SU-DHL-6 (cell line): ENCODE data around the gene MAML1.

Experiments
- H2AFZ ChIP-seq: fragments of 200-600 bp; sonication (generic); 2 replicates; pipeline ENCODE4 v1.6.1; 2014; ENCODE audit warnings: low read depth, mild to moderate bottlenecking, moderate library complexity, mixed read lengths, antibody characterized with exemption, low read length; ENCODE audit not compliant: severe bottlenecking
- H3F3A ChIP-seq: fragments of 200-600 bp; shearing (Covaris generic); 2 replicates; pipeline ENCODE4 v1.6.0; 2016; ENCODE audit warnings: antibody characterized with exemption, mild to moderate bottlenecking; ENCODE audit not compliant: insufficient read depth
- H3K27ac ChIP-seq: fragments of 200-600 bp; sonication (generic); 2 replicates; pipeline ENCODE4 v1.5.1; 2016; ENCODE audit warnings: low read depth, mild to moderate bottlenecking, low read length, moderate library complexity, mixed read lengths
- H3K27me3 ChIP-seq: fragments of 200-600 bp; sonication (generic), shearing (Covaris generic); 2 replicates; pipeline ENCODE4 v1.6.0; 2014; ENCODE audit warnings: mild to moderate bottlenecking, low read length
- H3K36me3 ChIP-seq: fragments of 200-600 bp; sonication (generic); 2 replicates; pipeline ENCODE4 v1.6.1; 2014; ENCODE audit warnings: mild to moderate bottlenecking, low read length, mixed read lengths
- H3K4me2 ChIP-seq: fragments of 300-600, 200-600 bp; shearing (Covaris generic), sonication (generic); 2 replicates; pipeline ENCODE4 v1.6.0; 2014; ENCODE audit warnings: low read length, low read depth, mild to moderate bottlenecking; ENCODE audit not compliant: poor library complexity, severe bottlenecking
- H3K4me3 ChIP-seq: fragments of 200-600 bp; sonication (generic); 2 replicates; pipeline ENCODE4 v1.5.1; 2014; ENCODE audit warnings: antibody characterized with exemption, low read length, mild to moderate bottlenecking, mixed read lengths; ENCODE audit not compliant: insufficient read depth, poor library complexity, severe bottlenecking
- H3K79me2 ChIP-seq: fragments of 200-600 bp; sonication (generic); 2 replicates; pipeline ENCODE4 v1.6.1; 2014; ENCODE audit warnings: mild to moderate bottlenecking, low read length, moderate library complexity; ENCODE audit not compliant: insufficient read depth
- H3K9ac ChIP-seq: fragments of 200-600 bp; sonication (generic); 2 replicates; pipeline ENCODE4 v1.7.0; 2014; ENCODE audit warnings: mild to moderate bottlenecking, low read length
- H3K9me2 ChIP-seq: fragments of 200-600 bp; sonication (generic); replicated peaks from 2 replicates; pipeline ENCODE4 v1.6.1; 2014; ENCODE audit warnings: low read length; ENCODE audit not compliant: insufficient read depth
- H3K9me3 ChIP-seq: fragments of 200-600 bp; sonication (generic); 2 replicates; pipeline ENCODE4 v1.6.1; 2014; ENCODE audit warnings: low read length, mixed read lengths; ENCODE audit not compliant: insufficient read depth
- H4K20me1 ChIP-seq: fragments of 200-600 bp; sonication (generic); 2 replicates; pipeline ENCODE4 v1.6.1; 2014; ENCODE audit warnings: low read depth, mild to moderate bottlenecking, antibody characterized with exemption, low read length, moderate library complexity, mixed read lengths
- EZH2phosphoT487 ChIP-seq: fragments of 200-600 bp; sonication (generic), shearing (Covaris generic); conservative IDR thresholded peaks from 2 replicates; pipeline ENCODE4 v1.6.1; 2018; ENCODE audit warnings: mild to moderate bottlenecking, antibody characterized with exemption, low read length, moderate library complexity, mixed read lengths
- TF ChIP-seq, protein P1 (sequence below): fragments of 200-600 bp; sonication (generic); IDR thresholded peaks from one replicate; pipeline ENCODE4 v1.5.1; 2017; ENCODE audit warnings: antibody characterized with exemption, mild to moderate bottlenecking, low read length, moderate library complexity; ENCODE audit not compliant: insufficient read depth, poor library complexity, severe bottlenecking

MAML1 gene

GRCh38 chr5:179812135-179812825 lies 79.7 kb downstream of the MAML1 start:
- no peak for TF ChIP-seq EZH2phosphoT487
- TF ChIP-seq, protein P1, sequence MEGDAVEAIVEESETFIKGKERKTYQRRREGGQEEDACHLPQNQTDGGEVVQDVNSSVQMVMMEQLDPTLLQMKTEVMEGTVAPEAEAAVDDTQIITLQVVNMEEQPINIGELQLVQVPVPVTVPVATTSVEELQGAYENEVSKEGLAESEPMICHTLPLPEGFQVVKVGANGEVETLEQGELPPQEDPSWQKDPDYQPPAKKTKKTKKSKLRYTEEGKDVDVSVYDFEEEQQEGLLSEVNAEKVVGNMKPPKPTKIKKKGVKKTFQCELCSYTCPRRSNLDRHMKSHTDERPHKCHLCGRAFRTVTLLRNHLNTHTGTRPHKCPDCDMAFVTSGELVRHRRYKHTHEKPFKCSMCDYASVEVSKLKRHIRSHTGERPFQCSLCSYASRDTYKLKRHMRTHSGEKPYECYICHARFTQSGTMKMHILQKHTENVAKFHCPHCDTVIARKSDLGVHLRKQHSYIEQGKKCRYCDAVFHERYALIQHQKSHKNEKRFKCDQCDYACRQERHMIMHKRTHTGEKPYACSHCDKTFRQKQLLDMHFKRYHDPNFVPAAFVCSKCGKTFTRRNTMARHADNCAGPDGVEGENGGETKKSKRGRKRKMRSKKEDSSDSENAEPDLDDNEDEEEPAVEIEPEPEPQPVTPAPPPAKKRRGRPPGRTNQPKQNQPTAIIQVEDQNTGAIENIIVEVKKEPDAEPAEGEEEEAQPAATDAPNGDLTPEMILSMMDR, result no peak
- H3K4me3 ChIP-seq, result no peak overlapping the region
- no peaks in the 10 kb centered on the region for H3K36me3 ChIP-seq
- no peaks in the 10 kb centered on the region for H3K27me3 ChIP-seq
- no peaks in the 10 kb centered on the region for H4K20me1 ChIP-seq
- H3K9me2 ChIP-seq, result no peaks in the 10 kb centered on the region
- no peaks in the 10 kb centered on the region for H3K79me2 ChIP-seq
- 0 out of 2 replicates have a peak, but pooled peaks cover 5% of the 10 kb centered on the region for H3F3A ChIP-seq
- H3K9me3 ChIP-seq, result no peaks in the 10 kb centered on the region
- H3K27ac ChIP-seq, result no peak overlapping the region
- no peak overlapping the region for H2AFZ ChIP-seq
- no peak overlapping the region for H3K4me2 ChIP-seq
- H3K9ac ChIP-seq, result no peak overlapping the region

DNA sequence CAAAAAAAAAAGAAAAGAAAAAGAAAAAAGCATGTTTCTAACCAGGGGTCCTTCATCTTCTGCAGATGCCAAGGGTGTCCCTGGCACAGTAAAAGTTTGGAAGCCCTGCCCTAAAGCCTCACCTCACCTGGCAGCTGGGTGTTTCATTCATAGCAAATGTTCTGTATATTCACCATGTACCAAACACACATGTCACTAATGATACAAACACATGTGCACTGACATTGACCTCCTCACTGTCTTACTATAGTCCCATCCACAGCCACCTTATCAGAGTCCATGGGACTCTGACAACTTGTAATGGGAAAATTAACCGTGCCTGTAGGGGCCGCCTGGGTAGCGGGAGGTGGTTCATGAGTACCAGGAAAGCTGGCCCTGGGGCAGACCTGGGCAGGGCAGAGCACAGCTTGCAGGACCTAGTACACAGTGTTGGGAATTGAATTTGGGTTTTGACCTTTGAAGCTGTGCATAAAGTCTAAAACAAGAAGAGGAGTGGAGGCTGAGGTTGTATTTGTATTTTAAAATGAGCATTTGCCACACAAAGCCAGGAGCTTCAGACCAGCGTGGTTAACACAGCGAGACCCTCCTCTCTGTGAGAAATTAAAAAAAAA lies 80.5 kb downstream of the MAML1 start:
- H3F3A ChIP-seq, result 0 out of 2 replicates have a peak, but pooled peaks cover 5% of the 10 kb centered on the region
- TF ChIP-seq, protein P1, result no peak
- no peak for TF ChIP-seq EZH2phosphoT487
- H4K20me1 ChIP-seq, result no peaks in the 10 kb centered on the region
- H3K9ac ChIP-seq, result no peak overlapping the region
- H3K9me2 ChIP-seq, result no peaks in the 10 kb centered on the region
- H3K27ac ChIP-seq, result no peak overlapping the region
- no peaks in the 10 kb centered on the region for H3K79me2 ChIP-seq
- H3K36me3 ChIP-seq, result no peaks in the 10 kb centered on the region
- no peaks in the 10 kb centered on the region for H3K9me3 ChIP-seq
- no peak overlapping the region for H3K4me3 ChIP-seq
- H3K4me2 ChIP-seq, result no peak overlapping the region
- H3K27me3 ChIP-seq, result no peaks in the 10 kb centered on the region
- no peak overlapping the region for H2AFZ ChIP-seq

GRCh38 chr5:179814090-179814489 lies 81.5 kb downstream of the MAML1 start:
- no peak overlapping the region for H2AFZ ChIP-seq
- H3K79me2 ChIP-seq, result no peaks in the 10 kb centered on the region
- H3K9ac ChIP-seq, result no peak overlapping the region
- H3K4me3 ChIP-seq, result no peak overlapping the region
- 0 out of 2 replicates have a peak, but pooled peaks cover 10% of the 10 kb centered on the region for H3F3A ChIP-seq
- no peaks in the 10 kb centered on the region for H4K20me1 ChIP-seq
- no peaks in the 10 kb centered on the region for H3K9me2 ChIP-seq
- TF ChIP-seq, protein P1, result no peak
- no peak for TF ChIP-seq EZH2phosphoT487
- no peaks in the 10 kb centered on the region for H3K27me3 ChIP-seq
- H3K4me2 ChIP-seq, result no peak overlapping the region
- no peaks in the 10 kb centered on the region for H3K9me3 ChIP-seq
- no peaks in the 10 kb centered on the region for H3K36me3 ChIP-seq
- H3K27ac ChIP-seq, result no peak overlapping the region
